Epidermal melanocyte (primary cell): Measurements from ENCODE around the gene SEC24A.
"Not testable (repeated sequence)": the region's sequence is repeated elsewhere in the genome, so short reads cannot be mapped to it uniquely, and the experiment has no call there.

Experiments used
- DNase-seq: peaks from one replicate; pipeline ENCODE4 v3.0.0; 2011; ENCODE audit warnings: low spot score; ENCODE audit not compliant: insufficient read length

SEC24A gene

GRCh38 chr5:134741052-134741451, 92.5 kb downstream of the SEC24A start:
- DNase-seq = no peak

- DNase-seq = no peak
Observed at GRCh38 chr5:134742134-134742533, 93.5 kb downstream of the SEC24A start.

- DNase-seq = no peak
Observed at GRCh38 chr5:134749415-134749814, 100.8 kb downstream of the SEC24A start.

- DNase-seq = no peak
Observed at GRCh38 chr5:134758176-134758503, 109.6 kb downstream of the SEC24A start.

GRCh38 chr5:134758504-134759341, 110.1 kb downstream of the SEC24A start, which contains the start of gene DDX46:
Gene DDX46 (plus strand): TSS chr5:134758779. CDS start chr5:134758939, 160 bp downstream.
- peak; percentile 93 for DNase-seq

GRCh38 chr5:134767528-134768291, 119.1 kb downstream of the SEC24A start:
- DNase-seq = not testable (repeated sequence)

GRCh38 chr5:134769206-134769605, 120.6 kb downstream of the SEC24A start:
- DNase-seq = no peak

GRCh38 chr5:134772461-134773125, 124.0 kb downstream of the SEC24A start:
- DNase-seq = no peak

GRCh38 chr5:134777366-134777765, 128.8 kb downstream of the SEC24A start:
- DNase-seq = no peak
